Raji (cell line): ENCODE data around the gene CNOT6L.

Experiments
- POLR2A ChIP-seq: IDR thresholded peaks from 2 replicates; pipeline ENCODE4 v1.6.1; 2011; ENCODE audit warnings: low read depth, low read length, control low read depth; ENCODE audit not compliant: insufficient read depth

Gene CNOT6L

DNA sequence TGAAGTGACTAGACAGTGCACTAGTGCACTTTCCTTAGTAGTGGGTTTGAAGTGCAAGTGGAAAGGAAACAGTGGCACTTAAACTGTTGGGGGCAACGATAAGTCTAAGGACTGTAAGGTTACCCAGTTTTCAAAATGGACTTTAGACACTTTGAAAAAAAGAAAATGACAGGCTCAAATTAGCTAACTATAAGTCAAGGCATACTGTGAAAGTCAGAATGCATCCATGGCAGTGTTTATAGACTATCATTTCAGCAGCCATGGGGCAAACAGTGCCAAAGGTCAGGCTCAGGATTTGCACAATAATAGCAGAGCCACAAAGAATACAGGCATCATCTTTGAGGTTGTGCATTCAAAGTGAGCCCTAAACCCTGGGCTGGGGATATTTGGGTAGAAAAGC is 109.1 kb downstream of the CNOT6L start:
- no peak for TF ChIP-seq POLR2A

DNA sequence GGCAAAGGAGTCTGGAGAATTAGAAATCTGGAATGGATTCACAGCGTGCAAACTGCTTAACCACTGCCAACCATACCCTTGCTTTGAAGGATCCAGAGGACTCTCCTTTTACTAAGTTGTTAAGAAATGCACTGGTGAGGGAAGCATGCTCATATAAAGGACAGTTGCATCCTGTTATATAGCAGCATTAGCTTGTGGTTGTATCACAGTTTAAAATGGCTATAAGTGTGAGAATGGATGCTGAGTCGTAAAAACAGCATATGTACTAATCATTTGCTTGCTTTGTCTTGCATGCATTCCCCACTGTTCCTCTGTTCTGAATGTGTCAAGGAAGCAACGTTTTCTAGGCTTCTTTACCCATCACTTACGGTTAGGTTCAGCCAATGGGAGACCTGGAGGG is 112.5 kb downstream of the CNOT6L start:
- no peak for TF ChIP-seq POLR2A

DNA sequence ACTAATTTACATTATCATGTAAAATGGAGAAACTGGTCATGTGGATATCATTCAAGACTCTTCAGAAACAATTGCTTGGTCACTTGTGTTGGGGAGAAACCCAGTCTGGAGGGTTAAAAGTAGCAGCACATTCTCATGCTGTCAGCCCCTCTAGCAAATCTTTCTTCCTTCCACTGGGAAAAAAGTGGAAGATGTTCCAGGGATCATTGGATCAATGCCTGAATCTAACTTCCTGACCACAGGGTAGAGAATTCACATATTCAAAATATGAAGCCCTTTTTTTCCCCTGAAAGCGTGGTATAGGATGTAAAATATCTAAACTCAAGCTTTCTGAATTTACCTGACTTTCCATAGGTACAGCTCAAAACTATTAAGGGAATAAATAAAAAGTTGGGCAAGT is 115.5 kb downstream of the CNOT6L start:
- no peak for TF ChIP-seq POLR2A

DNA sequence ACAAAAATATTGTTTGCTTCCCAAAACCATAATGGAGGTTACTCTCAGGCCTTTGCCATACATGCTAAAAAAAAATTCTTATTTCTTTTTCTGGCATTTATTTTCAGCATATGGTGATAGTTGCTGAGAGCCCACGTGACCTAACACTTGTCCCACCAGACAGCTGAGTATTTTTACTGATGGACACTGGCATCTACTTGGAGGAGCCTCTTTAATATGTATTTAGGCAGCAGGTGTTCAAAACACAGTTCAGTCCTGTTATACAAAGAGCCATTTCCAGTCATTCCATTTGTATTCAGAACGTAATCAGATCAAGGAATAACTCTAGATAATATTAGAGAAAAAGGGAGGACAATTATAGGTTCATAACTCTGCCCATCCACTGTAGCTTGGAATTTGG is 118.0 kb downstream of the CNOT6L start:
- no peak for TF ChIP-seq POLR2A

DNA sequence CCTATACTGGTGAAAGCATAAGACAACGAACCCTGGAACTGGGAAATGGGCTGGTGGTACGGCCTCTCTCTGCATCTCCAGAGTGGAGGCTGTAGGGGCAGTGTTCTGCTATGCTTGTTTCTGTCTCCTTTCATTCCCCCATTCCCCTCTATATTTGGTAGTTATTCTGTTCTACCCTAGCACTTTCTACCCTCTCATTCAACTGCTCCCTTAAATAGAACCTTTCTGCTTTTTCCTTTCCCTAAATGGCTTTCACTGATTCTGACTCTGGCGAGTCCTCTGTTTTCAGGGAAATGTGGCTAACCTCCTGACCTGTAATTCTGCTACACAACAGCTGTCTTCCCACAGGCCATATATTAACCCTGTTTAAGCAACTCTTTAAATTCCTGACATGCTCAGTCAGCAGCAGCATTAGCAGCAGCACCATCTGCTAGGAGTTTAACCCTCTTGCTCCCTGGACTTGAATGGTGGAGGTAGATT is 119.4 kb downstream of the CNOT6L start:
- no peak for TF ChIP-seq POLR2A

DNA sequence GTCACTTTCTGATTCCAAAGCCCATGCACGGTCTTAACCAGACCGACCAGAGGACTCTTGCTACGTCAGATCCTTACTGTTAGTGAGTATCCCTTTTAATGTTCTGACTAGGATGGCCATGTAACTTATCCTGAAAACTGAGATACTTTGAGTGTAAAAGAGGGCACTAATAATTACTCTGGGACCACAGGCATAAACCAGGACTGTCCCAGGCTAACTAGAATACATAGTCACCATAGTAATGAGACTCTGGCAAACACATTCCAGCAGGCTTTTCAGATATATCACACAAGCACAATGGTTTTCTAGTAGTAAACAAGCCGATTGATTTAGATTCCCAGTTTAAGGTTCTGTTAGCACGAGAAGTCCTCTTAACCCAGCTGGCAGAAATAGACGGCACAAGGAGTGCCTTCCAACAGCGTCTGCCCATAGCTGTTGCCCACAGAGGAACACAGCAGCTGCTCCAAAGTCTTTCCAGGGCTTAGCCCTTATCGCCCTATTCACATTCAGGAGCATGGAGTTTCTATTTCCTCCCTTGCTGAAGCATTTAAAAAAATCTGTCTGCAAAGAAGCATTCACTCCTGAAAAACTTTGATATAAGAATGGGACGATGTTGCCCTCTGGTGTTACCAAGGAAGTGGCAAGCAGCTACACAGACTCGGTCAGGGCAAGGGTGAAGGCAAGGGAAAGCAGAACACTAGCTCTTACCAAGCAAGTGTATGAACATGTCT is 121.1 kb downstream of the CNOT6L start:
- no peak for TF ChIP-seq POLR2A

DNA sequence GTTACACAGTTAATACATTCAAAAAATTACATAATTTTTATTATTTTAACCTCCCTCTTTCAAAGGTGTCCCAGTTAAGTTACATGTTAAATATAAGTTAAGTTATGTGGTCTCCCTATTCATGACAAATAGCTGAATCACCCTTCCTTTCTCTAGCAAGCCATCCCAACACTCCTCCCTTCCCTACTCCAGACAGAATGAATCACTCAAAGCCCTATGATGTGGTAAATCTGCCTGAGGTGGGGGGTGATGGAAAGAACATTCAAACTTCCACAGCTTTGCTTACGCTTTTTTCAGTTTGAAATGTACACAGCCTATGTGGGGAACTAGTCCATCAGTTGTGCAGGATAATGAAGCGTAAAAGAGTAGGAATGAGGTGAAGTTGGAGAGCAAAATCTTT is 123.4 kb downstream of the CNOT6L start:
- no peak for TF ChIP-seq POLR2A

DNA sequence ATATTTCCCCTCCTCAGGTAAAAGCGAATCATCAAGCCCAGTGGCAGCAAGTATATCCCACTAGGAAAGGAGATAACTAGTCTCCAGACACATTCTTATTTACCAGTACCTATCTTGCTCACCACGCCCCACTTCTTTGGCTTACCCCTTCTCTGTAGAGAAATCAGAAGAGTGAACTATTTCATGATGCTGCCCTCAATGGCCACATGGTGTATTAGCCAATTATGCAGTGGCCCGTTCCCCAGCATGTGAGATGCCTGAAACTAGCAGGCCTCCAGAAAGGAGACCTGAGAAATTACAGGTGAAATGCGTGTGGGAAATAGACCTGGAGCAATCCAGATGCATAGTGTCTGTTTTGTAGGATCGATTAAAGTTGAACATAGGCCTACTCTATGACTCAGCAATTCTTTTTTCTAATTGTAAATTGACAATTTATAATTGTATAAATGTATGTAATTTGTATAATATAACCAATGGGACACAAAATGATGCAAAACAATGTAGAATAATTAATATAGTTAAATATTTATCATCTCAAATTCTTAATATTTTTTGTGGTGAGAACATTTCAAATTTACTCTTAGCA is 126.2 kb downstream of the CNOT6L start:
- TF ChIP-seq POLR2A: no peak

DNA sequence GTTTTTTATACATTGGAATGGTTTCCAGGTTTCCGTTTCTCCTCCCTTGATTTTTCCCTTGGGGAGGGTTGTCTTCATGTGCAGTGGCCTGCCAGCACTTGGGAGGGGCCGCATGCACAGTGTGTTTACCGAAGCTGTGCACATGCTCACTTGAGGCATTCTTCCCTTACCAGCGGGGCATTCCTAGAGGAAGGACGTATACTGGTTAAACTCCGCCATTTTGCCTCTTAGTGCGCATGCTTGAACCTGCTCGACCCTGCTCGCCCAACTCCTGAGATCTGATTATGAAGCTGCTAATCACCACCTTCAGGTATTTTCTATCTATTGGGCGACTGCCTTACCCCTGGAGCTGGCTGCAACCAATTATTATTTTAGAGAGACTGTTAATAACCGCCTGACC is 137.4 kb downstream of the CNOT6L start:
- TF ChIP-seq POLR2A: no peak

DNA sequence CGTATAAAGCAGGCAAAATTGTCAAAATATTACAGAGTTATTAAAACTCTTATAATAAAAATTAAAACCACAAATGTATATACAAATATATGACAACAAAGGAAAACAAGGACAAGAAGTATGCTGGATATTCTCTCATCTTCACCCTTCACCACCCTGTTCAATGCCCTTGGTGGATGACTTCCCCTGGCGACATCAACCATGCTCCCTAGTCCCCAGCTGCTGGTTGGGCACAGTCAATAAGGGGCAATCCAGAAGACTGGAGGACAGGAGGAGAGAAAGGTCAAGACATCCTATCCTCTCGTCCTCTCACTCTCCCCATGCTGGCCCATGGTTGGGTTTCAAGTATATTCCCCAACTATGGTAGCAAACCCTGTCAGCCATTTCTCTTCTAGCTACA is 142.3 kb downstream of the CNOT6L start:
- TF ChIP-seq POLR2A: no peak

DNA sequence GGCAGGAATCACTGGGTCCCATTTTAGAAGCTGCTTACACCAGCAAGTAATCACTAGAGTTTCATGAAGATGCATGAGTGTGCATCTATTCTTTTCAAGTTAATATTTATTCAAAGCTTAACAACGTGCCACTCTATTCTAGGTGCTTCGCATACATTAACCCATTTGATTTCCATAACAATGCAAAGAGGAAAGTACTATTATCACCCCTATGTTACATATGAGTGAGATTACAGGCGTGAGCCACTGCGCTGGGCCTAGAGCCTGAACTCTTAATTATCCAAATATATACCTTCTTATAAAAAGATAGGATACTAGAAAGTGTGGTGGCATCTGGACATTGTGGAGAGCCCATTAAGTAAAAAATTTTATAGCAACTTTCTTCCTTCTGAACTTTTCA is 148.1 kb downstream of the CNOT6L start:
- TF ChIP-seq POLR2A: no peak

DNA sequence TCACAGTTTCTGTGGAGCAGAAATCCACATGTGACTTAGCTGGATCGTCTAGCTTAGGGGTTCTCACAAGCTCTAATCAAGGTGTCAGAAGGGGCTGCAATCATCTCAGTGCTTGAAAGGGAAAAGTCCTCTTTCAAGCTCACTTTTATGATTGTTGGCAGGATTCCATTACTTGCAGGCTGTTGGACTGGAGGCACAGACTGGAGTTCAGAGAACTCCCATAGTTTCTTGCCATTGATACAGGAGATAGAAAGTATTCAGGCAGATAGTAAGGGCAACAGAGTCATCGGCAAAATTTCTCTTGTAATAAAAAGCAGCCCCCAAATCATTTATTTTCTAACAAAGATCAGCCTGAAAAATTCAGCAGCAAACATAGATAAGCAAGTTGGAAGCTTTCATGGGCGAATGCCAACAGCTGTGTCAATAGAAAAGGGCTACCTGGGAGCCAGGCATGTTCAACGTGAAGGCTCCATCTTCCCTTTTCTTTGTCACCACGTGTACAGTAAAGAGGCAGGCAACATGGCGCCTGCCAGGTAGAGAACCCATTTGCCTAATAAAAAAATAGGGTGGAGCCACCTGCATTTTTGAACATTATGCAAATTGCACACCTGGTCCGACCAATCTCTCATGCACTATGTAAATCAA is 149.1 kb downstream of the CNOT6L start:
- TF ChIP-seq POLR2A: no peak

DNA sequence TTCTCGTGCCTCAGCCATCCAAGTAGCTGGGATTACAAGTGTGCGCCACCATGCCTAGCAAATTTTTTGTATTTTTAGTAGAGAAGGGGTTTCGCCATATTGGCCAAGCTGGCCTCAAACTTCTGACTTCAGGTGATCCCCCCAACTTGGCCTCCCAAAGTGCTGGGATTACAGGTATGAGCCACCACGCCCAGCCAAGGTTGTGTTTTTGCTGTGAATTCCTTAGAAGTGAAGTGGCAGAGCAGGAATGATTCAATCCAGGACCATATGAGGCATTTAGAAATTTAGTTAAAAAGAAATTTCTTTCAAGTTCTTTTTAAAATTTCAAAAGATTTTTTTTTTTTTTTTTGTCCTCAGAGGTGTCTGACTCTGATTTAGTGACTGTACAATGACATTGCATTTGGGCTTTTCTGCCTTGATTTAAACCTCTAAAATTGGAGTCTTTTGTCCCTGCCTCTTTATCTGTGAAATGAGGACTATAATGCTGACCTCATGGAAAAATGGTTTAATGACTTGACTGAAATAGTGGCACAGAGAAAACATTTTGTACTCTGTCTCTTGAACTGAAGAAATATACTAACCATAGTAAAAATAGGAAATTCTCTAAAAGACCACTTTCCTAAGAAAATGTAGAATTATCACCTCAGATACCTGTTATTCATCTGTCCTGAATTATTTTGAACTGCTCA is 153.6 kb downstream of the CNOT6L start:
- TF ChIP-seq POLR2A: no peak
